ENCODE results near the gene FAM25G.
"Not testable (repeated sequence)": the region's sequence is repeated elsewhere in the genome, so short reads cannot be mapped to it uniquely, and the experiment has no call there.

- TF ChIP-seq POLR2AphosphoS5 (IDR thresholded peaks at IDR 0.05; ENCODE audit: low read depth, low read length) = not testable (repeated sequence)
- TF ChIP-seq CTCF (IDR thresholded peaks at IDR 0.05) = peak; percentile 75
Measured at GRCh38 chr10:47461261-47461687, 30.2 kb downstream of the FAM25G start.
